Measurements from ENCODE around the gene KCNH2.

- no peak for TF ChIP-seq ZXDC (CRISPR knock-in tag; IDR thresholded peaks at IDR 0.05)
- no peak for TF ChIP-seq SYNCRIP (IDR thresholded peaks at IDR 0.05; ENCODE audit: insufficient read depth, low read depth, low read length)
- TF ChIP-seq KDM3A (CRISPR knock-in tag; IDR thresholded peaks at IDR 0.05; ENCODE audit: low read depth) = no peak
- no peak for TF ChIP-seq ZNF503 (CRISPR knock-in tag; IDR thresholded peaks at IDR 0.05)
- no peak for TF ChIP-seq POLR2A (IDR thresholded peaks at IDR 0.05; ENCODE audit: insufficient read depth in 1 of 2, low read depth in 2 of 2, low read length in 2 of 2)
- TF ChIP-seq YY1 (IDR thresholded peaks at IDR 0.05; ENCODE audit: insufficient read depth, insufficient replicate concordance, low read depth, low read length) = no peak
- TF ChIP-seq ZNF256 (CRISPR knock-in tag; conservative IDR thresholded peaks at IDR 0.05) = no peak
Observed at GRCh38 chr7:151006590-151007300, 28.6 kb upstream of the KCNH2 start.

All from HepG2 (cell line).